T-cell (primary cell): ENCODE measurements around the gene ANKRD13D. TPM values are rescaled to one million over a fixed set of nuclear protein-coding genes. Genes with fewer than 3 reads are reported as not detected.

Source experiments
- ATAC-seq, 4 experiments: fragments of 200-7000 bp in 3 of 4; fragments of 150-1000 bp in 1 of 4; cut with Tn5 transposase; replicated peaks in 1 of 4; 1 replicate in 3 of 4; 2 replicates in 1 of 4; pipeline ENCODE4 v1.10.0; 2021; ENCODE audit warnings: moderate library complexity in 3 of 4, mild to moderate bottlenecking in 2 of 4, moderate number of reproducible peaks in 1 of 4
- CTCF ChIA-PET, 2 donors: fragments of 300-600 bp; sonication (Branson Sonifier 250); formaldehyde crosslinking; loops; one replicate each; lab custom pipeline; 2022; ENCODE audit warnings: antibody characterized with exemption in 2 of 2; lab: Charles Lee
- POLR2A ChIA-PET, 2 donors: fragments of 300-600 bp; sonication (Branson Sonifier 250); formaldehyde crosslinking; loops; one replicate each; lab custom pipeline; 2022; ENCODE audit warnings: antibody characterized with exemption in 2 of 2; lab: Charles Lee
- DNase-seq, 35 experiments: peaks; one replicate each; pipeline versions ENCODE4 v3.0.0 to v3.0.0-alpha.2; 2013 to 2023
- H3K27ac ChIP-seq: one replicate; pipeline ENCODE4 v1.5.1; 2013; ENCODE audit warnings: low read length
- H3K27me3 ChIP-seq, 2 experiments: replicated peaks in 1 of 2; 1 replicate in 1 of 2; 2 replicates in 1 of 2; pipeline versions ENCODE4 v1.6.1 to v1.7.0; 2013; ENCODE audit warnings: low read length in 1 of 2, mixed read lengths in 1 of 2; ENCODE audit not compliant: control insufficient read depth in 2 of 2, insufficient read depth in 2 of 2; ENCODE audit errors: extremely low read depth in 1 of 2
- H3K36me3 ChIP-seq, 2 donors: 1 replicate in 1 of 2; 2 replicates in 1 of 2; pipeline versions ENCODE4 v1.6.1 to v1.7.0; 2013; ENCODE audit warnings: low read length in 1 of 2; ENCODE audit not compliant: control insufficient read depth in 2 of 2, insufficient read depth in 1 of 2; ENCODE audit errors: extremely low read depth in 1 of 2
- H3K4me1 ChIP-seq, 2 experiments: 1 replicate in 1 of 2; 2 replicates in 1 of 2; pipeline versions ENCODE4 v1.6.1 to v1.7.0; 2013; ENCODE audit warnings: low read length in 2 of 2, mixed read lengths in 1 of 2; ENCODE audit not compliant: insufficient read depth in 2 of 2, control insufficient read depth in 1 of 2; ENCODE audit errors: extremely low read depth in 1 of 2
- H3K4me3 ChIP-seq, 2 donors: 1 replicate in 1 of 2; 2 replicates in 1 of 2; pipeline versions ENCODE4 v1.5.1 to v1.7.0; 2013; ENCODE audit warnings: mild to moderate bottlenecking in 2 of 2, low read length in 1 of 2, moderate library complexity in 1 of 2; ENCODE audit not compliant: control insufficient read depth in 1 of 2; ENCODE audit errors: extremely low read depth in 1 of 2
- H3K9me3 ChIP-seq: 2 replicates; pipeline ENCODE4 v1.7.0; 2013
- H3K27ac Mint-ChIP-seq, 2 donors: one replicate each; pipeline ENCODE4 v1.8.0; 2020 to 2021; ENCODE audit warnings: mild to moderate bottlenecking in 2 of 2, mixed read lengths in 2 of 2
- H3K27me3 Mint-ChIP-seq, 2 donors: one replicate each; pipeline ENCODE4 v1.8.0; 2021 to 2022; ENCODE audit warnings: mixed read lengths in 2 of 2
- H3K36me3 Mint-ChIP-seq: one replicate; pipeline ENCODE4 v1.8.0; 2021; ENCODE audit warnings: mixed read lengths
- H3K4me1 Mint-ChIP-seq, 3 donors: one replicate each; pipeline ENCODE4 v1.8.0; 2020 to 2022; ENCODE audit warnings: mixed read lengths in 3 of 3, mild to moderate bottlenecking in 1 of 3
- H3K4me3 Mint-ChIP-seq, 3 donors: one replicate each; pipeline ENCODE4 v1.8.0; 2020 to 2022; ENCODE audit warnings: mild to moderate bottlenecking in 3 of 3, mixed read lengths in 3 of 3, moderate library complexity in 3 of 3
- H3K9me3 Mint-ChIP-seq, 3 donors: one replicate each; pipeline ENCODE4 v1.8.0; 2020 to 2022; ENCODE audit warnings: mixed read lengths in 3 of 3
- WGBS: methylation state at CpG from one replicate; pipeline ENCODE4 v1.1.5; 2013; ENCODE audit warnings: missing lambda C conversion rate; ENCODE audit not compliant: insufficient coverage; 5-methylcytosine and 5-hydroxymethylcytosine counted together
- total RNA-seq, 35 experiments: library from RNA in 6 of 35; stranded (reverse) in 6 of 35; fragments of 120-200 nt in 1 of 35; gene quantifications; one replicate each; pipeline versions ENCODE4 v1.2.1 to v1.2.4 and lab custom pipeline; 2013 to 2026

ANKRD13D gene
- total RNA-seq (100 to 1,000 TPM; 150 to 249 (median 237) TPM), total RNA-seq (lab: John Stamatoyannopoulos, UW) (13.0 to 185 (median 120) reads per million in 29 experiments)
- total RNA-seq (2013): 124 TPM

DNA sequence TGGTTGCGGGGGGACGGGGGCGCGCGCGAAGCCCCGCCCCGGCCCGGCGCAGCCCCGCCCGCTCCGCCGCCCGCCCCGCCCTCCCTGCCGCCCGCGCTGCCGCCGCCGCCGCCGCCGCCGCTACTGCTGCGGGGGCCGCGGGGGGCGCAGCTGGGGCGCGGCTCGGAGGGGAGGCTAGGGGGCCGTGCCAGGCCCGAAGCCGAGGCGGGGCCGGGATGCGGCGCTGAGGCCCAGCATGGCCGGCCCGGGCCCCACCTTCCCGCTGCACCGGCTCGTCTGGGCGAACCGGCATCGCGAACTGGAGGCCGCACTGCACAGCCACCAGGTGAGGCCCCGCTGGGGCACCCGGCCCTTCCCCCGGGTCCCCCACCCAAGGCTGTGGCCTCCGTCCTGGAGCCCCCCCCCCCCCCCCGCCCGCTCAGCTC lies at the start of gene ANKRD13D:
Gene ANKRD13D, plus strand, starts transcription at position 78 of the 425 bp plus-strand sequence. Its CDS starts 158 bp downstream, at position 236.
- DNase-seq (peak in 1 of 35 experiments; percentile 38), ATAC-seq (peak; percentile 45 to 52 (median 47))
- Histone ChIP-seq H3K36me3 (peaks cover 11 to 52% of the 10 kb centered on the region in 2 donors), H3K27me3 (no peaks in the 10 kb centered on the region), H3K9me3 (no peaks in the 10 kb centered on the region), H3K4me1 (peaks cover 27 to 77% of the 10 kb centered on the region in 2 experiments), H3K27ac (peak within 1 kb of the TSS; percentile 96), H3K4me3 (peak within 1 kb of the TSS; percentile 63 to 93)
- peak within 1 kb of the TSS; percentile 93 to 98 for H3K27ac Mint-ChIP-seq
- H3K36me3 Mint-ChIP-seq: peaks cover 17% of the 10 kb centered on the region
- H3K4me1 Mint-ChIP-seq: peaks cover 58 to 71% (median 70%) of the 10 kb centered on the region in 3 donors
- H3K27me3 Mint-ChIP-seq: no peaks in the 10 kb centered on the region
- H3K9me3 Mint-ChIP-seq: no peaks in the 10 kb centered on the region
- ChIA-PET POLR2A (interaction anchor here in 1 of 2 donors (0.5 kb wide), 1 partner anchor 23 kb away, joined by 3 read pairs; the partner anchor contains the start of gene GRK2), CTCF (interaction anchor here (0.6 to 1.7 kb wide), 3 partner anchors 21 to 660 kb away, joined by 3 to 5 read pairs (median 3); no protein-coding TSS in a partner anchor)
- WGBS: under 1% methylated on average over 28 of the region's 56 CpGs
- peak within 1 kb of the TSS; percentile 85 to 89 (median 85) for H3K4me3 Mint-ChIP-seq

DNA sequence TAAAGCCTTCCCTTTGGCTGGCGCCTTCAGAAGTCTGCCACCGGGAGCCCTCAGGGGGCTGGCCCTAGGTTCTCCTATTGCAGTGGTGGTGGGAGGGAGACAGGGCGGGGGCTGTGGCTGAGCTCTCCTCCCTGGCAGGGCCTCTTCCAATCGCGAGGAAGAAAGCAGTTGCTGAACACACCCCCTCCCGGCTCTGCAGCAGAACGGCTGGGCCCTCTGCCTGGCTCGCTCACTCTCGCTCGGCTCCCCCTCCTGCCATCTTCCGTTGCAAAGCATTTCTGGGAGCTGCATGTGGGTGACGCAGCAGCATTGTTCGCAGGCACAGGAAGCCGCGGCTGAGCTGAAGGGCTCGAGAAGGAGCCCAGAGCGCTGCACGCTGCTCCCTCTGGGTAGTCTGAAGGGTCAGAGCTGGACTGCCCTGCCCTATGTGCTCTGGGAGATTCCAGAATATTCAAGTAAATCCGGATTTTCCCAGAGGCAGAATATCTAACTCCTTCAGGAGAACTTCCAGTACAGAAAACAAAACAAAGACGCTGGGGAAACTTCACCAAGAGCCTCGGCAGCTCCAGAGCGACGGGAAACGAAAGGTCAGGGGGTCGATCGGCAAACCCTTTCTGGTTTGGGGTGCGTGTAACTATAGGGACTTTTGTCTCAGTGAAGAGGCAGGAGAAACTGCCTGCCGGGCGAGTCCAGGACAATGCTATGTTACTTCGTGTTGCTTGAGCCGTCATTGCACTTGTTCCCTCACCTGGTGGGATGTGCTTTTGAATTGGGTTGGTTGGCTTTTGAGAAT lies 49.1 kb upstream of the ANKRD13D start:
- peak overlapping the region; percentile 98 for H3K27ac ChIP-seq
- H3K36me3 Mint-ChIP-seq: peaks cover 31% of the 10 kb centered on the region
- no peaks in the 10 kb centered on the region for H3K27me3 ChIP-seq
- CTCF ChIA-PET: interaction anchor here in 1 of 2 donors (0.6 to 2.8 kb wide), 9 partner anchors 13 to 561 kb away, joined by 3 to 14 read pairs (median 3); partner anchors contain the start of genes GRK2, POLD4 and PPP1CA
- H3K9me3 Mint-ChIP-seq: no peaks in the 10 kb centered on the region
- DNase-seq (peak; percentile 83 to 99 (median 98)), ATAC-seq (peak; percentile 88 to 97 (median 94))
- no peaks in the 10 kb centered on the region for H3K27me3 Mint-ChIP-seq
- peak overlapping the region; percentile 99 to 100 (median 100) for H3K4me3 Mint-ChIP-seq
- H3K4me1 Mint-ChIP-seq: peaks cover 51 to 59% (median 55%) of the 10 kb centered on the region in 3 donors
- no peaks in the 10 kb centered on the region for H3K9me3 ChIP-seq
- under 1% methylated on average over 22 of the region's 31 CpGs for WGBS
- POLR2A ChIA-PET: interaction anchor here (0.5 to 1.2 kb wide), 15 partner anchors 9 to 1069 kb away, joined by 3 to 10 read pairs (median 4); partner anchors contain the start of genes KDM2A (in 1 of the 2), PELI3 (in 1 of the 2) and RBM4 (in 1 of the 2)
- H3K36me3 ChIP-seq: peaks cover 10 to 22% of the 10 kb centered on the region in 2 donors
- H3K27ac Mint-ChIP-seq: peak overlapping the region; percentile 99 to 100
- H3K4me3 ChIP-seq: peak overlapping the region; percentile 87 to 91
- peaks cover 31 to 49% of the 10 kb centered on the region in 2 experiments for H3K4me1 ChIP-seq

DNA sequence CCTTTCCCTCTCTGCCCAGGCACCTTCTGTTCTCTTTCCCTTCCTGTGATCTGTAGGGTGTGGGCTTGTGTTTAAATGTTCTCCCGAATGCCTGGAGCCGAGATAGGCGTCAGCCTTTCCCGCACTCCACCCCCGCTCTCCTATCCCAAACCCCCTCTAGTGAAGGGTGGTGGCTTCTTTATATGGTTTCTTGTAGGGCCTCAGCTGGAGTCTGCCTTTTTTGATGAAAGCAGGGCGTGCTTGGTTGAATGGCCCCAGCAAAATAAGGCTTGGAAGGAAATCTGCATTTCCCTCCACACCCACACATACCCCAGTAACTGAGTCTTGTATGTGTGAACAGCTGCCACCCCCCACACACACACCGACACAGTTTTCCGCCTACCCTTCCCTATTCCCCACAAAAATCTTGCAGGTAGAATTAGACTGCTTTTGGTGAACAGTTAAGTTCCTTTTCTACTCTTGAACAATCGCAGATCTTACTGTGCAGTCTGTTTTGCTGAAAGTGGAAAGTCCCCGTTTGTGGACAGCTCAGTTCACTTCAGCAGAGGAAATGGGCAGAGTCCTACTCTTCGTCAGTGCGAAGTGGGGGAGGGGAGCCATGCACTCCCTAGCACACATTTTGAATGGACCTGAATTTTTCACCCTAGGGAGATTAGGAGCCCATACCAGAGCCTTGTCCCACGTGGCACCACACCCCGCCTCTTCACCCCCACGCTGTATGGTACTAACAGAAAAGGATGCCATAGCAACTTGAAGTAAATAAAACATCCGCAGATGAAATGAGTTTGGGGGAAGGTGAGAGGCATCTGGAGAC lies 48.3 kb upstream of the ANKRD13D start:
- H3K27me3 Mint-ChIP-seq: no peaks in the 10 kb centered on the region
- Histone ChIP-seq H3K4me1 (peaks cover 31 to 46% of the 10 kb centered on the region in 2 experiments), H3K36me3 (peaks cover 15 to 30% of the 10 kb centered on the region in 2 donors), H3K9me3 (no peaks in the 10 kb centered on the region), H3K27me3 (no peaks in the 10 kb centered on the region), H3K27ac (peak overlapping the region; percentile 98), H3K4me3 (peak overlapping the region; percentile 87 to 91)
- H3K9me3 Mint-ChIP-seq: no peaks in the 10 kb centered on the region
- H3K4me3 Mint-ChIP-seq: peak overlapping the region; percentile 99 to 100 (median 100)
- 0% methylated on average over 2 of the region's 16 CpGs for WGBS
- ChIA-PET POLR2A (interaction anchor here (0.5 to 1.3 kb wide), 8 partner anchors 10 to 603 kb away, joined by 3 to 4 read pairs (median 3); partner anchors contain the start of genes KDM2A (in 1 of the 2) and RBM4 (in 1 of the 2)), CTCF (interaction anchor here in 1 of 2 donors (1.2 to 2.8 kb wide), 2 partner anchors 21 to 105 kb away, joined by 4 to 14 read pairs; no protein-coding TSS in a partner anchor)
- peaks cover 39% of the 10 kb centered on the region for H3K36me3 Mint-ChIP-seq
- ATAC-seq: peak; percentile 7 to 53 (median 19)
- DNase-seq: peak; percentile 45 to 94 (median 84)
- peaks cover 59 to 66% (median 62%) of the 10 kb centered on the region in 3 donors for H3K4me1 Mint-ChIP-seq
- peak overlapping the region; percentile 99 to 100 for H3K27ac Mint-ChIP-seq

DNA sequence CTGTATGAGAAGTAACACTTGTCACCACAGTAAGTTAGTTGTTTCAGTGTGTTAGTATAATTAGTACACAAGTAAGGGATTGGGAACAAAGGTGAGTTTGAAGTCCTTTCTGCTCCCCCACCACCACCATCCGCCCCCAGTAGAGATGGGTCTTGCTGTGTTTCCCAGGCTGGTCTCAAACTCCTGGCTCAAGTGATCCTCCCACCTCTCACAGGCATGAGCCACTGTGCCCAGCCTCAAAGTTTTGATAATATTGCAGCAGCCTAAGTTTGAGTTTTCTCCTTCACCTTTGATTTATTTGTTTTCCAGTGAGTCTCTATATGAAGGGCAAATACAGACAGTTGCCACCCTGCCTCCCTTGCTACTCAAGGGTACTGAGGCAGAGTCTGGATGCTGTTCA lies 46.6 kb upstream of the ANKRD13D start:
- ATAC-seq: no peak
- CTCF ChIA-PET: no interaction called here
- Histone ChIP-seq H3K4me3 (peak overlapping the region in 1 of 2 donors; percentile 15), H3K27ac (peak overlapping the region; percentile 98), H3K9me3 (no peaks in the 10 kb centered on the region), H3K4me1 (peaks cover 31 to 46% of the 10 kb centered on the region in 2 experiments), H3K36me3 (peaks cover 19 to 47% of the 10 kb centered on the region in 2 donors), H3K27me3 (no peaks in the 10 kb centered on the region)
- Mint-ChIP-seq H3K4me3 (peak overlapping the region; percentile 99 to 100 (median 100)), H3K36me3 (peaks cover 48% of the 10 kb centered on the region), H3K9me3 (no peaks in the 10 kb centered on the region), H3K27me3 (no peaks in the 10 kb centered on the region), H3K27ac (peak overlapping the region; percentile 27 to 99), H3K4me1 (peaks cover 63 to 69% (median 68%) of the 10 kb centered on the region in 3 donors)
- POLR2A ChIA-PET: interaction anchor here in 1 of 2 donors (1.1 kb wide), 1 partner anchor 12 kb away, joined by 4 read pairs; no protein-coding TSS in a partner anchor
- no CpG with 5 or more reads among the region's 1 CpG for WGBS
- no peak for DNase-seq

DNA sequence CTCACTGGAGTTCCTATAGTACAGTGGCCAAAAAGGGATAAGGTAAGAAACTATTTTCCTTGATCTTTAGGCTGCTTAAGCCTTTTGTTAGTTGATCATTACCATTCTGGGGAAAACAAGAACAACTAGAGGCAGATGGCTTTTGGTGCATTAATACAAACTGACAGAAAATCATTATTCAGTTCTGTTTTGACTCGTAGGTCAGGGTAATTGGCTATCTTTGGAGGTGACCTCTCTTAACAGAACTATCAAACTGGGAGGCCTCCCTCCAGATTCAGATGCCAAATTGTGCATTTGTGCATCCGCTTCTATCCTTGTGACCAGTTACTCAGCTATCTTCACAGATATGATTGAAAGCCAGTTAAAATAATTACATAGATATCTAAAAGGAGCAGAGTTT lies 46.1 kb upstream of the ANKRD13D start:
- ATAC-seq (no peak), DNase-seq (no peak)
- H3K27me3 ChIP-seq: no peaks in the 10 kb centered on the region
- CTCF ChIA-PET: no interaction called here
- no peaks in the 10 kb centered on the region for H3K9me3 ChIP-seq
- peaks cover 52% of the 10 kb centered on the region for H3K36me3 Mint-ChIP-seq
- peak overlapping the region; percentile 27 to 99 for H3K27ac Mint-ChIP-seq
- no peaks in the 10 kb centered on the region for H3K27me3 Mint-ChIP-seq
- WGBS: no CpG with 5 or more reads among the region's 2 CpGs
- H3K4me3 Mint-ChIP-seq: peak overlapping the region; percentile 99 to 100 (median 100)
- H3K4me1 ChIP-seq: peaks cover 31 to 46% of the 10 kb centered on the region in 2 experiments
- POLR2A ChIA-PET: interaction anchor here in 1 of 2 donors (1.1 kb wide), 1 partner anchor 12 kb away, joined by 4 read pairs; no protein-coding TSS in a partner anchor
- H3K36me3 ChIP-seq: peaks cover 20 to 52% of the 10 kb centered on the region in 2 donors
- peak overlapping the region; percentile 98 for H3K27ac ChIP-seq
- H3K4me1 Mint-ChIP-seq: peaks cover 65 to 71% (median 68%) of the 10 kb centered on the region in 3 donors
- H3K4me3 ChIP-seq: no peak overlapping the region
- no peaks in the 10 kb centered on the region for H3K9me3 Mint-ChIP-seq
